ENCODE measurements around the gene STK17A. TPM values are rescaled to one million over a fixed set of nuclear protein-coding genes. Genes with fewer than 3 reads are reported as not detected.

Gene STK17A
- total and polyA plus RNA-seq, 5 donors, result 15.7 to 43.3 (median 32.7) TPM

DNA sequence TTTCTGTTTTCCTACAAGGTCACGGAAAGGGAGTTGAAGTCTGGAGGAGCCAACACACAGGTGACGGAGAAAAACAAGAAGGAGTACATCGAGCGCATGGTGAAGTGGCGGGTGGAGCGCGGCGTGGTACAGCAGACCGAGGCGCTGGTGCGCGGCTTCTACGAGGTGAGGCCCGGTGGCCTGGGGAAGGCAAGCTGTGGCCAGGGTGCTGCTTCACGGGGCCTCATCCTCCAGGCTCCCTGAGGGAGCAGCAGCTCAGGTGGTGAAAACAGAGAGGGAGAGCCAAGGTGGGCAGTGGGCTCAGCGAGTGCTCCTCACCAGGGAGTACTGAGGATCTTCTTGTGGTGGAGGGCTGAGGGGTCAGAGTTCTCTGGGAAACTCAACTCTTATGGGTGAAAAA, 32.5 kb upstream of the STK17A start:
- H3K27me3 ChIP-seq (ENCODE audit: control insufficient read depth, insufficient read depth), result no peaks in the 10 kb centered on the region
- ATAC-seq, result no peak
- no peak for DNase-seq
- H3K27ac ChIP-seq (ENCODE audit: low read length), result no peak overlapping the region
- H3K4me3 ChIP-seq (ENCODE audit: low read length), result no peak overlapping the region
- no peaks in the 10 kb centered on the region for H3K9me3 ChIP-seq (ENCODE audit: control insufficient read depth, low read length)
- 96% methylated on average over 16 of the region's 16 CpGs for WGBS
- no peaks in the 10 kb centered on the region for H3K4me1 ChIP-seq (ENCODE audit: control insufficient read depth, insufficient read depth, low read length)
- intact Hi-C loops (cut with DNase I), result no loop called here

DNA sequence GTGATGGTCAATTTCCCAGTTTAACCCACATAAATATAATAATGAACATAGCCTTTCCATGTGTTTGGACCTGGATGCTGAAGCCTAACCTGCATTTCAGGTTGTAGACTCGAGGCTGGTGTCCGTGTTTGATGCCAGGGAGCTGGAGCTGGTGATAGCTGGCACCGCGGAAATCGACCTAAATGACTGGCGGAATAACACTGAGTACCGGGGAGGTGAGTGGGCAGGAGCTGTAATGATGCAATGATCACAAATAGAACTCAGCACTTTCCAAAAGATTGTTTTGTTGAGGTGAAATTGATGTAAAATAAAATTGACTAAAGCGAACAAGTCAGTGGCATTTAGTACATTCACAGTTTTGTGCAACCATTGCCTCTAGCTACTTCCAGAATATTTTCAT, 30.8 kb upstream of the STK17A start:
- Histone ChIP-seq H3K27me3 (ENCODE audit: control insufficient read depth, insufficient read depth) (no peaks in the 10 kb centered on the region), H3K4me3 (ENCODE audit: low read length) (no peak overlapping the region), H3K27ac (ENCODE audit: low read length) (no peak overlapping the region), H3K4me1 (ENCODE audit: control insufficient read depth, insufficient read depth, low read length) (no peaks in the 10 kb centered on the region), H3K9me3 (ENCODE audit: control insufficient read depth, low read length) (no peaks in the 10 kb centered on the region)
- no peak for ATAC-seq
- intact Hi-C loops (cut with DNase I), result no loop called here
- DNase-seq, result no peak
- WGBS, result 92% methylated on average over 8 of the region's 8 CpGs

DNA sequence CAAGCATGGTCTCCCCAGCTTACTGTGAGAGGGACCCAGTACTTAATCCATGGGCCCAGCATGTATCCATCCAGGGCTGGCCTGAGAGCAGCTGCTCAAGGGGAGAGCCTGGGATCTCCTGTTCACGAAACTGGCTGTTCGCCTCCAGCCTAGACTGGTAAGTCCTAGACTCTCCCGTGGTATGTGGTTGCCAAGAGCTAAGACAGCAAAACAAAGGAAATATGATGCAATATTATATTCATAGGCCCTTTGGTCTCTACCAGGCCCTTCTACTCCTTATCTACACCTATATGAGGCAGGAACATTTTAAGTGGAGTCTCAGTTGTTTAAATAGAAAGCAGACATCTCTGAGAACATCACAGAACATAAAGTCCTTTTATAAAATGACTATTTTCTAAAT, 28.9 kb upstream of the STK17A start:
- ATAC-seq (peak; percentile 64 to 77), DNase-seq (no peak)
- Histone ChIP-seq H3K4me1 (ENCODE audit: control insufficient read depth, insufficient read depth, low read length) (no peaks in the 10 kb centered on the region), H3K9me3 (ENCODE audit: control insufficient read depth, low read length) (no peaks in the 10 kb centered on the region), H3K4me3 (ENCODE audit: low read length) (no peak overlapping the region), H3K27ac (ENCODE audit: low read length) (no peak overlapping the region), H3K27me3 (ENCODE audit: control insufficient read depth, insufficient read depth) (no peaks in the 10 kb centered on the region)
- intact Hi-C loops (cut with DNase I), result no loop called here
- WGBS, result 46% methylated on average over 3 of the region's 3 CpGs

- 90% methylated on average over 15 of the region's 15 CpGs for WGBS
- Histone ChIP-seq H3K27ac (ENCODE audit: low read length) (no peak overlapping the region), H3K4me1 (ENCODE audit: control insufficient read depth, insufficient read depth, low read length) (no peaks in the 10 kb centered on the region), H3K27me3 (ENCODE audit: control insufficient read depth, insufficient read depth) (no peaks in the 10 kb centered on the region), H3K4me3 (ENCODE audit: low read length) (no peak overlapping the region), H3K9me3 (ENCODE audit: control insufficient read depth, low read length) (no peaks in the 10 kb centered on the region)
- ATAC-seq, result no peak
- intact Hi-C loops (cut with DNase I), result no loop called here
- no peak for DNase-seq
Measured at GRCh38 chr7:43554423-43554822, 28.5 kb upstream of the STK17A start.

DNA sequence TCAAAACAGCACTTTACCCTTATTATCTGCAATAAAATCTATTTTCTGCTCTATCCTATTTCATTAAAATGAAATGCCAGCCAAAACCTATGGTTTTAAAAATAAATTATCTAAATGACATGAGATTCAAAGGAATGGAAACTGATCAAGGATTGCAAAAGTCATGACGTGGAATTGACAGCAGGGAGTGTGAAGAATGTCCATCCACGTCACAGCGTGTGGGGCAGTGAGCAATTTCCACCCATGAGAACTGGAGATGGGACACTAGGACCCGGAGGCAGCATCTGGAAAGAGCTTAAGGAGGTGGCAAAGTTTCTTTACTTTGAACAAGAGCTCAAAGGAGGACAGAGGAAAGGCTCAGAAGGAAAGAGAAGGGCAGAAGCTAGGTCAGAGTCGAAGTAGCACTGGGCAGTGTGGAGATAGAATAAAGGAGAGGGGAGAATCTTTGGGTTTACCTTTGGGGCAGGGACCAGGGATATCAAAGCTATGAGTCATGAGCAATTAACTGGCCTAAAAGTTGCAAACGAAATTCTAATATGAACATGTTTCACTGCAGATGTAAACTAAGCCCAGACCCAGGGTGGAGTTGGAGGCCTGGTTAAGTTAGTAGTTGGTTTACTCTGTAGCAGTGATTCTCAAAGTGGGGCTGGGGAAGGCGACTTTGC, 24.9 kb upstream of the STK17A start:
- Histone ChIP-seq H3K4me1 (ENCODE audit: control insufficient read depth, insufficient read depth, low read length) (no peaks in the 10 kb centered on the region), H3K27me3 (ENCODE audit: control insufficient read depth, insufficient read depth) (no peaks in the 10 kb centered on the region), H3K4me3 (ENCODE audit: low read length) (no peak overlapping the region), H3K27ac (ENCODE audit: low read length) (no peak overlapping the region), H3K9me3 (ENCODE audit: control insufficient read depth, low read length) (no peaks in the 10 kb centered on the region)
- intact Hi-C loops (cut with DNase I), result no loop called here
- 85% methylated on average over 7 of the region's 7 CpGs for WGBS
- ATAC-seq, result no peak
- DNase-seq, result no peak

GRCh38 chr7:43559171-43559945, 23.6 kb upstream of the STK17A start:
- no peaks in the 10 kb centered on the region for H3K4me1 ChIP-seq (ENCODE audit: control insufficient read depth, insufficient read depth, low read length)
- 89% methylated on average over 14 of the region's 14 CpGs for WGBS
- DNase-seq, result no peak
- ATAC-seq, result no peak
- intact Hi-C loops (cut with DNase I), result no loop called here
- no peaks in the 10 kb centered on the region for H3K9me3 ChIP-seq (ENCODE audit: control insufficient read depth, low read length)
- H3K27me3 ChIP-seq (ENCODE audit: control insufficient read depth, insufficient read depth), result no peaks in the 10 kb centered on the region
- H3K27ac ChIP-seq (ENCODE audit: low read length), result no peak overlapping the region
- no peak overlapping the region for H3K4me3 ChIP-seq (ENCODE audit: low read length)

GRCh38 chr7:43559946-43560335, 23.0 kb upstream of the STK17A start:
- ATAC-seq (no peak), DNase-seq (no peak)
- intact Hi-C loops (cut with DNase I), result no loop called here
- no peaks in the 10 kb centered on the region for H3K27me3 ChIP-seq (ENCODE audit: control insufficient read depth, insufficient read depth)
- no peak overlapping the region for H3K4me3 ChIP-seq (ENCODE audit: low read length)
- 86% methylated on average over 2 of the region's 2 CpGs for WGBS
- no peaks in the 10 kb centered on the region for H3K9me3 ChIP-seq (ENCODE audit: control insufficient read depth, low read length)
- no peaks in the 10 kb centered on the region for H3K4me1 ChIP-seq (ENCODE audit: control insufficient read depth, insufficient read depth, low read length)
- H3K27ac ChIP-seq (ENCODE audit: low read length), result no peak overlapping the region

GRCh38 chr7:43560742-43561330, 22.1 kb upstream of the STK17A start:
- Histone ChIP-seq H3K4me3 (ENCODE audit: low read length) (no peak overlapping the region), H3K27me3 (ENCODE audit: control insufficient read depth, insufficient read depth) (no peaks in the 10 kb centered on the region), H3K4me1 (ENCODE audit: control insufficient read depth, insufficient read depth, low read length) (no peaks in the 10 kb centered on the region), H3K27ac (ENCODE audit: low read length) (no peak overlapping the region), H3K9me3 (ENCODE audit: control insufficient read depth, low read length) (no peaks in the 10 kb centered on the region)
- ATAC-seq (no peak), DNase-seq (no peak)
- intact Hi-C loops (cut with DNase I), result no loop called here
- 87% methylated on average over 7 of the region's 7 CpGs for WGBS

DNA sequence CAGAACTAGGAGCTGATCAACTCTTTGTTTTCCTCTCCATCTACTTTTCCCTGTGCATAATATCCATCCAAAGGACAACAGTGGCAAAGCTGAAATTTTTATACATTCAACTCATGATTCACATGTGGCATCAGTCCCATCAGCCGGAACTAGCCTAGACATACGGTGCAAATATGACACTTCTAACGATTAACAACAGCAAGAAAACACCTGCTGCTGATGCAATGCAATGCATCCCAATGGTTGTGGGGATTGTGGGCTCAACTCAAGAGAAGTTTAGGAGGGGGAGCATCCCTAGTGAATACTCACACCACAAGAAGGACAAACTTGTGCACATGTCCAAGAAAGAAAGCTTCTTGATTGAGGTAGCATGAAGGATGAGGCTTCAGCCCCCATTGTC, 20.5 kb upstream of the STK17A start:
- ATAC-seq, result no peak
- Histone ChIP-seq H3K4me1 (ENCODE audit: control insufficient read depth, insufficient read depth, low read length) (no peaks in the 10 kb centered on the region), H3K9me3 (ENCODE audit: control insufficient read depth, low read length) (no peaks in the 10 kb centered on the region), H3K27me3 (ENCODE audit: control insufficient read depth, insufficient read depth) (no peaks in the 10 kb centered on the region), H3K27ac (ENCODE audit: low read length) (no peak overlapping the region), H3K4me3 (ENCODE audit: low read length) (no peak overlapping the region)
- WGBS, result 87% methylated on average over 3 of the region's 3 CpGs
- intact Hi-C loops (cut with DNase I), result no loop called here
- no peak for DNase-seq

- H3K27me3 ChIP-seq (ENCODE audit: control insufficient read depth, insufficient read depth), result no peaks in the 10 kb centered on the region
- intact Hi-C loops (cut with DNase I), result no loop called here
- DNase-seq, result no peak
- 64% methylated on average over 6 of the region's 6 CpGs for WGBS
- ATAC-seq, result no peak
- no peak overlapping the region for H3K27ac ChIP-seq (ENCODE audit: low read length)
- no peaks in the 10 kb centered on the region for H3K9me3 ChIP-seq (ENCODE audit: control insufficient read depth, low read length)
- H3K4me3 ChIP-seq (ENCODE audit: low read length), result no peak overlapping the region
- H3K4me1 ChIP-seq (ENCODE audit: control insufficient read depth, insufficient read depth, low read length), result no peaks in the 10 kb centered on the region
Measured at GRCh38 chr7:43565786-43566185, 17.1 kb upstream of the STK17A start.

DNA sequence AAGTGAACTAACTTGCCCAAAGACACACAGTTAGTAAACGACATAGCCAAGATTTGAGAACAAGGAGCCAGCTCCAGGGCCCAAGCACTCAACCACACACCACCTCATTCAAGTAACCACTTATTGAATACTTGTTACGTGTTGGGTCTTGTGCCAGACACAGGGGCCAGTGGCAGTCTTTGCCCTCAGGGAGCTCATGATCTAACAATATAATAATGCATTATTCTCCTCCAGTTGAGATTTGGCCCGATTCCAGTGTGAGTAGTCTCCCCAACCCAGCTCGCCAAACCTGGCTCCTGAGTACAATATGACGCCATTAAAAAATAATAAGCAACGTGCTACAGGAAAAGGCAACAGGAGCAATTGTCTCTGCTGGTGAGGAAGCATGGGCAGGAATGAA, 14.4 kb upstream of the STK17A start:
- no peak for ATAC-seq
- intact Hi-C loops (cut with DNase I), result no loop called here
- DNase-seq, result no peak
- Histone ChIP-seq H3K27ac (ENCODE audit: low read length) (no peak overlapping the region), H3K4me3 (ENCODE audit: low read length) (no peak overlapping the region), H3K27me3 (ENCODE audit: control insufficient read depth, insufficient read depth) (no peaks in the 10 kb centered on the region), H3K9me3 (ENCODE audit: control insufficient read depth, low read length) (no peaks in the 10 kb centered on the region), H3K4me1 (ENCODE audit: control insufficient read depth, insufficient read depth, low read length) (no peaks in the 10 kb centered on the region)
- WGBS, result 67% methylated on average over 6 of the region's 6 CpGs
